Fibroblast of peridontal ligament (primary cell): ENCODE data around the gene CALCB.

Source experiments
- DNase-seq: peaks from one replicate; pipeline ENCODE4 v3.0.0-alpha.2; 2010; ENCODE audit errors: extremely low read depth

CALCB gene

GRCh38 chr11:15074206-15075161 is 1.1 kb downstream of the CALCB start:
- DNase-seq, result peak; percentile 47

GRCh38 chr11:15075162-15075526 is 1.8 kb downstream of the CALCB start:
- no peak for DNase-seq

DNA sequence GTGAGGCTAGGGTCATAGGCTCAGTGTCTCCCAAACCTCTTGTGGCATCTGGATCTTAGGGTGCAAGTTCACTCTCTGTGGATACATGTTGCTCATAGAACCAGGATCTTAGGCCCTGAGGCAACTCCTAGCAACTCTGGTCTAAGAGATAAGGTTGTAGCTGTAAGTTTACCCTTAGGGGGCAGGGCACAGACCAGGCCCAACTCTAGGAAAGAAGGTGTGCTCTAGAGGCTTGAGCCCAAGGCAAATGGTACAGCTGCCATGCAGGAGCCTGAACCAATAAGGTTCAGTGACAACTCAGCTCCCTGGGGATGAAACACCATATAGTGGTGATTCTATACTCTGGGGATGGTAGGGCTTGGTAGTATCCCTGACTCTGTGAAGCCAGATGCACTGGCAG is 17.8 kb downstream of the CALCB start:
- no peak for DNase-seq

DNA sequence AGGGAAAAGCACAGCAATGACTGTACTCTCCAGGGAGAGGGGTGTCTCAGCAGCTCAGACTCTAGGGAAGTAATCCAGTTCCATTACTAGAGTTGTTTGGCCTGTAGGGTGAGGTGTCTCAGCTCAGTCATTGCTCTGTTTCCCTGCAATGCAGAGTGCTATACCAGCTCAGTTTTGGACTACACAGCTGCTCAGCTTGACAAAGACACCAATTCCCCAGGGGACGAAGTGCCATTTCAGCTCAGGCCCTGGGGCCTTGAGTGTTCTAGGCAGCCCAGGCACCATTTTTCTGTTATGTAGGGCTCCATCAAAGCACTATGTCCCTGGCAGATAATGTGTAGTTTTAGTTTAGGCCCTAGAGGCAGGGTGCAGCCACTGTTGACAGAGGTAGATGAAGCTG is 18.2 kb downstream of the CALCB start:
- DNase-seq, result no peak

DNA sequence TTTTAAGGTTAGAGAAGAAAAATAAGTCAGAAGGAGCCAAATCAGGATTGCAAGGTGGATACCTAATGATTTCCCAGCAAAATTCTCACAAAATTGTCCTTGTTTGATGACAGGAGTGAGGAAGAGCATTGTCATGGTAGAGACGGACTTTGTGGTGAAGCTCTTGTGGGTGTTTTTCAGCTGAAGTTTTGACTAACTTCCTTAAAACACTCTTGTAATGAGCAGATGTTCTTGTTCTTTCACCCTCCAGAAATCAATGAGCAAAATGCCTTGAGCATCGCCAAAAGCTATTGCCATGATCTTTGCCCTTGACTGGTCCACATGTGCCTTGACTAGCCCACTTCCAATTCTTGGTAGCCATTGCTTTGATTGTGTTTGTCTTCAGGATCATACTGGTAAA is 20.0 kb downstream of the CALCB start:
- DNase-seq, result no peak

- DNase-seq, result no peak
These were observed 22.4 kb downstream of the CALCB start for GRCh38 chr11:15095736-15096228.

DNA sequence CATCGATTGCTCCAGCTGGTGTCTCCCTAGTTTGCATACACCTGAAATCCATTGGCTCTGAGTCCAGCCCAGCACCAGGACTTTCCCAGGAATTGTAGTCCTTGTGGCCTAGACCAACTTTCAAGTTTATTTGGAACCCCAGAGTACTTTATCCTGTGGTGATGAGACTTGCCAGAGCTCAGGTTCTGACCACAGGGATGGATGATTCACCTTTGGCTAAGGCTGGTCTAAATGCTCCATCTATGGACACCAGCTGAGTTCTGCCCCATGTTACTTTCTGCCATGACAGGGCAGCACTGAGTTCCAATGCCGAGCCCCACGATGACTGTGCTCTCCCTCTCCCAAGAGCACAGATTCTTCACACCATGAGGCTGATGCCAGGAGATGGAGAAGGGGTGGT is 24.0 kb downstream of the CALCB start:
- no peak for DNase-seq

GRCh38 chr11:15099267-15099666 is 25.9 kb downstream of the CALCB start:
- peak; percentile 38 for DNase-seq

- peak; percentile 85 for DNase-seq
These were observed 27.8 kb downstream of the CALCB start for GRCh38 chr11:15101072-15101709.

GRCh38 chr11:15104166-15104565 is 30.8 kb downstream of the CALCB start:
- DNase-seq, result peak; percentile 22

- peak; percentile 77 for DNase-seq
These were observed 33.0 kb downstream of the CALCB start for GRCh38 chr11:15106201-15106965.

DNA sequence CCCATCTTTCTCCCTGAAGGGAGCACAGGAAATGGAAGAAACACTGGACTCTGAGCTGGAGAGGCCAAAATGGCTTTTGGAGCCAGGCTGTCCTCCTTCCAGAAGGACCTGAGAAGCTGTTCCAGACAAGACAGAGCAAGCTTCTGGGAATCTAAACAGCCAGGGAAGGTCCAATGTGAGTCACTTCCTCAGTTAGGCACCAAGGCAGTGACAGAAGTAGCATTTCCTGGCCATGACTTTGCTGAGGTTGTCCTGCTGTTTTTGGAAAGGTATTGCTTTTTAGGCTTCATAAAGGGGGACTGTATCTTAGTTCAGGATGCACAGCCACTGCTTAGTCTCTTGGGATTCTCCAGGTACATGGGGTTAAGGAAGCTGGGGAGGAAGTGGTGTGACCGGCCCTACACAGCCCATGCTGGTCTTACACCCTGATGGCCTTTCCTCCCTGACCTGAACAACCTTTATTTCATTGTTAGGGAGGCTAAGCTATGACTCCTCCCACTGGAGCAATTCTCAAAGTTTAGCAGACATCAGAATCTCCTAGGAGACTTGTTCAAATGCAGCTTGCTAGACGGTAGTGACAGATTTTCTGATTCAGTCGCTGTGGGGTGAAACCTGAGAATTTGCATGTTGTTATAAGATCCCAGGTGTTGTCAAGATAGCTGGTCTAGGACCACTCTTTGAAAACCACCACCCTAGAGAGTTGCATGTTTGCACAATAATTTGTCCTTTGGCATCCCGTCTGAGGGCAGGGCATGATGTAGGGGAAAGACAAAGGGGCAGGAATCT is 34.5 kb downstream of the CALCB start:
- no peak for DNase-seq

- DNase-seq, result no peak
These were observed 35.3 kb downstream of the CALCB start for GRCh38 chr11:15108592-15109130.

DNA sequence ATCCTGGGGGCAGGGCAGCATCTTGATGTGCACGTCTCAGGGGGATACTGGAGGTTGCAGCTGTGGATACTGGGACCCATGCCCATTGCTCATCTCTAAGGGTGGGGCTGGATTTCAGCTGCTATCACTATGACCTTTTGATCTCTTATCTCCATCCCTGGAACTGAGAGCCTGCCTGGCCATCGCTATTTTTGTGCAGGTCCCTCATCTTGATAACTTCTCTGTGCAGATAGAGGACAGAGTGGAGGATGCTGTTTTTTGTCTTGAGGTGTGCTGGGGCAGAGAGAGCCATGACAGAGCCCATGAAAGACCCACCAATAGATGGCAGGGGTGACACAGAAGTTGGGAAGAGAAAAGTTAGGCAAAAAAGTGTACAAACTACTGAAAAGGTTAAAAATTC is 36.2 kb downstream of the CALCB start:
- DNase-seq, result no peak

GRCh38 chr11:15111215-15111614 is 37.8 kb downstream of the CALCB start:
- no peak for DNase-seq

DNA sequence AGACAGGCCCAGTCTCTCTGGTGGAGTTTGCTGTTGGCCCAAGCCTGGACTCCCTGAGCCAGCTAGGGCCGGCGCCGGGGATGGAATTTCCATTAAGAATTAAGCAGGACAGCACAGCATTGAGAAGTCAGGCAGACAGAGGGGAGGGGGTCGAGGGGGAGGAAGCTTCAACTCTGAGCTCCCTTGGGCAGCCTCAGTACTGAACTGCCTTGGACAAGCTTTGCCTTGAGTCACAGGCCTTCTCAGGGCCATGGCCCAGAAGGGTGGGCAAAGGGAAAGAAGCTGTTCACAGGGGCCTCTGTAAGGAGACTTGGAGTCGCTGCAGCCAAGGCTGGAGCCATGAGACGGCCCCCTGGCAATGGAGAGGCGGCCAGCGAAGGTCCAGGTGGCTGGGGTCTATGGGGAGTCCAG is 38.7 kb downstream of the CALCB start:
- DNase-seq, result no peak

- no peak for DNase-seq
These were observed 40.0 kb downstream of the CALCB start for GRCh38 chr11:15113381-15113780.

DNA sequence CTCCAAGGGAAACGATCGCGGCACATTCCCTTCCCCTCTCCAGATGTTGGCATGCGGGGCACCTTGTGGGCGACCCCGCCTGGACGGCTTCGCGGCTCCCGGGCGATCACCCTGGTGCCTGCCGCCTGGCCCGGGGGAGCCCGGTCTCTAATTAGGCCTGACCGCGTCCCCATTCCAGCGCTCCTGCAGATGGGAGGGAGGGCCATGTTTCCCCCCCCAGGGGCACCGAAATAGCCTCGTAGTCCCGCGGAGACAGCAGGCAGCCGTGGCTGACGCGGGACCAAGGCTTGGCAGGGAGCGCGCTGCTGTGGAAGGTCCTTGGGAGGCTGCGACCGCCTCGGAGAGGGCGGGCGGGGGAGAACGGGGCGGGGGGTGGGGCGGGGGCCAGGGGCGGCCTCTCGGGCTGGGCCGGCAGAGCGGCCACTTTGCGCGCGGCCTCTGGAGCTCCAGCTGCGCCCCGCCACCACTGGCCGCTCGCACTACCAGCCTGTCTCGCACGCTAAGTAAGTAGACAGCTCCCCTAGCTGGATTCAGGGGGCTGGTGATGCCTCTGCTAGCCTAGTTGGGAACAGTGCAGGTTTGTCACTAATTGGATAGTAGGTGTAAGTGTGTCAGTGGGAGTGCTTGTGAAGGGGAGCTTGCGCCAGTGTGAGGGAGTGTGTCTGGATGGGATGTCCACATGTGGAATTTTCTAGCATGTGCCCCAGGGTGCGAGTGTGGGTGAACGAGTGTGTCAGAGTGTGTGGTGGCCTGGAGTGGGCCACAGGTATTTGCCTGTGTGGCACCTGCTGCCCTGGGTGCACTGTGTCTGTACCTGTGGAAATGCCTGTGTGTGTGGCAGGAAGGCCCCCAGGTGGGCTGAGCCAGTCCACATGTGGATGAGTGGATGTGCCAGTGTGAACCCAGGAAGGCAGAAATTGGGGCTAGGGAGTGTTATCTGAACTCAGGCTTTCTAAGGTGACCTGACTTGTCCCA is 41.4 kb downstream of the CALCB start, which contains the start of gene INSC:
INSC (plus strand) TSS at position 423 of the 975 bp plus-strand sequence. CDS start 34,252 bp downstream, outside the sequence.
- DNase-seq, result peak; percentile 22

GRCh38 chr11:15115686-15116085 is 42.3 kb downstream of the CALCB start:
- no peak for DNase-seq

- DNase-seq, result no peak
These were observed 44.4 kb downstream of the CALCB start for GRCh38 chr11:15117751-15118150.
